Vagina (tissue), 2 donors: ENCODE measurements around the gene TENT5C. TPM values are rescaled to one million over a fixed set of nuclear protein-coding genes. Genes with fewer than 3 reads are reported as not detected.
A peak's percentile ranks its signal among the peaks of the same experiment; 100 is the strongest.

Experiments
- DNase-seq, 2 donors: peaks; one replicate each; pipeline ENCODE4 v3.0.0-alpha.2; 2017; ENCODE audit errors: extremely low spot score in 2 of 2
- H3K27ac ChIP-seq: fragments of 200-600 bp; sonication (generic); one replicate; pipeline ENCODE4 v1.5.1; 2019
- H3K27me3 ChIP-seq: fragments of 200-600 bp; sonication (generic); one replicate; pipeline ENCODE4 v1.5.1; 2019
- H3K36me3 ChIP-seq, 2 donors: fragments of 200-600 bp; sonication (generic); one replicate each; pipeline ENCODE4 v1.5.1; 2017 to 2019
- H3K4me1 ChIP-seq: fragments of 200-600 bp; sonication (generic); one replicate; pipeline ENCODE4 v1.5.1; 2019
- H3K4me3 ChIP-seq, 2 donors: fragments of 200-600 bp; sonication (generic); 1 replicate in 1 of 2; 2 replicates in 1 of 2; pipeline ENCODE4 v1.5.1; 2016 to 2019
- H3K9me3 ChIP-seq: fragments of 200-600 bp; sonication (generic); one replicate; pipeline ENCODE4 v1.5.1; 2019
- POLR2A ChIP-seq, 2 donors: fragments of 450-650 bp; IDR thresholded peaks; one replicate each; pipeline ENCODE4 v1.6.1; 2017; ENCODE audit warnings: antibody characterized with exemption in 2 of 2, mild to moderate bottlenecking in 2 of 2, moderate library complexity in 2 of 2
- POLR2AphosphoS5 ChIP-seq, 2 donors: sonication (generic); formaldehyde crosslinking; IDR thresholded peaks; one replicate each; pipeline ENCODE4 v1.9.0; 2017; ENCODE audit warnings: antibody characterized with exemption in 2 of 2, mild to moderate bottlenecking in 2 of 2, low read depth in 1 of 2; ENCODE audit not compliant: insufficient read depth in 1 of 2
- intact Hi-C: fragments of 100-400 bp; cut with DNase I; formaldehyde crosslinking; loops from one replicate; pipeline ENCODE4 v1.15.1; 2023
- total RNA-seq: library from RNA; depleted of rRNA; stranded (reverse); fragments of >200 nt; gene quantifications from one replicate; pipeline ENCODE4 v1.2.3, GENCODE V29; 2016
- TF ChIP-seq, protein P1 (sequence below), 3 experiments: fragments of 450-650 bp in 2 of 3; fragments of 200-600 bp in 1 of 3; sonication (generic) in 1 of 3; IDR thresholded peaks; one replicate each; pipeline ENCODE4 v1.5.1; 2017 to 2019; ENCODE audit warnings: antibody characterized with exemption in 3 of 3, mild to moderate bottlenecking in 2 of 3, moderate library complexity in 2 of 3

TENT5C gene
- total RNA-seq, 1 donor from 2014 or later = 4.2 TPM

DNA sequence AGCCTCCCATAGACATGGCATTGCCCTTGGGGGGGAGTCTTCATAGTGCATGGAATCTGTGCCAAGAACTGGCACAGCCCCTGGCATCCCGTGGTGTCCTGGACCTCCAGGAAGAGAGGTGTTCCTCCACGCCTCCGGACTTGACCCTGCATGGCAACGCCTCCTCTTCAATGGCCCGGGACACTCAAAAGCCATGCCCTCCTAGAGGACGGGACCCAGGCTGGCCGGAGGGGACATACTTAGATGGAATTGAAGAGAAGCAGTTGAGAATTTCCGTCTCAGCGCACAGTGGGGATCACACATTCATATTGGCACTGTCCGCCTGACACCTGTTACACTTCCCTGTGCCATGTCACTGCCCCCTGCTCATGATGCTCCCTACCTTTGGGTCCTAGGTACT, 38.4 kb upstream of the TENT5C start:
- peak; percentile 61 to 76 for DNase-seq
- no peak overlapping the region for H3K27ac ChIP-seq
- H3K4me1 ChIP-seq = no peaks in the 10 kb centered on the region
- no peaks in the 10 kb centered on the region for H3K27me3 ChIP-seq
- H3K4me3 ChIP-seq = no peak overlapping the region
- no peaks in the 10 kb centered on the region for H3K9me3 ChIP-seq
- no peaks in the 10 kb centered on the region for H3K36me3 ChIP-seq
- TF ChIP-seq POLR2A (IDR thresholded peaks at IDR 0.05) (no peak), POLR2AphosphoS5 (IDR thresholded peaks at IDR 0.05; ENCODE audit: insufficient read depth in 1 of 2, low read depth in 1 of 2) (no peak)
- TF ChIP-seq, protein P1, sequence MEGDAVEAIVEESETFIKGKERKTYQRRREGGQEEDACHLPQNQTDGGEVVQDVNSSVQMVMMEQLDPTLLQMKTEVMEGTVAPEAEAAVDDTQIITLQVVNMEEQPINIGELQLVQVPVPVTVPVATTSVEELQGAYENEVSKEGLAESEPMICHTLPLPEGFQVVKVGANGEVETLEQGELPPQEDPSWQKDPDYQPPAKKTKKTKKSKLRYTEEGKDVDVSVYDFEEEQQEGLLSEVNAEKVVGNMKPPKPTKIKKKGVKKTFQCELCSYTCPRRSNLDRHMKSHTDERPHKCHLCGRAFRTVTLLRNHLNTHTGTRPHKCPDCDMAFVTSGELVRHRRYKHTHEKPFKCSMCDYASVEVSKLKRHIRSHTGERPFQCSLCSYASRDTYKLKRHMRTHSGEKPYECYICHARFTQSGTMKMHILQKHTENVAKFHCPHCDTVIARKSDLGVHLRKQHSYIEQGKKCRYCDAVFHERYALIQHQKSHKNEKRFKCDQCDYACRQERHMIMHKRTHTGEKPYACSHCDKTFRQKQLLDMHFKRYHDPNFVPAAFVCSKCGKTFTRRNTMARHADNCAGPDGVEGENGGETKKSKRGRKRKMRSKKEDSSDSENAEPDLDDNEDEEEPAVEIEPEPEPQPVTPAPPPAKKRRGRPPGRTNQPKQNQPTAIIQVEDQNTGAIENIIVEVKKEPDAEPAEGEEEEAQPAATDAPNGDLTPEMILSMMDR (IDR thresholded peaks at IDR 0.05) = no peak
- intact Hi-C loops = no loop called here

DNA sequence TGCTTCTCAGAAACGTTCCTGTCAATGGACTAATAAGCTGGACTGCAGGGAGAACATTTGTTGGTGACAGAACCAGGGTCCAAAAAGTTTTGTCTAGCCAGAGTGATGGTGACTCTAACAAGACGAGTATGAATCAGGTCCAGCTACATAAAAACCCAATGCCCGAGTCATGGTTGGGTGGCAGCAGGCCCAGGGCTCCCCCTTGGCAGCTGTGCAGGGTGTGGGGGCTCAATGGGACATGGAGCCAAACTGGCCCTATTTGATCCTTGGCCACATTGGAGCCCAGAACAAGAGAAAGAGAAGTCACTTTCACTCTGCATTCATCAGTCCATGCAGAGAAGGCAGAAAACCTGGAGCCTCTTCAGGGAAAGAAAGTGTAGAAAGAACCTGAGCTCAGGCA, 37.9 kb upstream of the TENT5C start:
- Histone ChIP-seq H3K9me3 (no peaks in the 10 kb centered on the region), H3K4me3 (no peak overlapping the region), H3K4me1 (no peaks in the 10 kb centered on the region), H3K27ac (no peak overlapping the region), H3K36me3 (no peaks in the 10 kb centered on the region), H3K27me3 (no peaks in the 10 kb centered on the region)
- intact Hi-C loops = no loop called here
- TF ChIP-seq POLR2A (IDR thresholded peaks at IDR 0.05) = no peak
- TF ChIP-seq, protein P1 (IDR thresholded peaks at IDR 0.05) = no peak
- TF ChIP-seq POLR2AphosphoS5 (IDR thresholded peaks at IDR 0.05; ENCODE audit: insufficient read depth in 1 of 2, low read depth in 1 of 2) = no peak
- DNase-seq = peak; percentile 43 to 52

DNA sequence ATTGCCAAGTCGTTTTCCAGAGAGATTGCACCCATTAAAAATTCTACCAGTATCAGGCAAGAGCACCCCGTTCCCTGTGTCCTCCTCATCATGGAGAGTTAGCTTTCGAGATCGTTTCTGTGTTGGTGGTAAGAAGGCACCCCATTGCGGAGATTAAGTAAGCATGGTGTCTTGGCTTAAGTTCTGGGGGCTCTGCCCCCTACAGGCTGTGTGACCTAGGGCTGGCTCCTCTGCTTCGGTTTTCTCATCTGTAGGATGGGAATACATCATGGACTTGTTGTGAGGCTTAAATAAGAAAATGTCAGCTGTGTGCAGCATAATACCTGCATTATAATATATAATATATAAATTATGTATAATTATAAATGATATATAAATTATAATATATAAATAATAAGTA, 36.8 kb upstream of the TENT5C start:
- Histone ChIP-seq H3K27me3 (no peaks in the 10 kb centered on the region), H3K4me3 (no peak overlapping the region), H3K9me3 (no peaks in the 10 kb centered on the region), H3K4me1 (no peaks in the 10 kb centered on the region), H3K36me3 (no peaks in the 10 kb centered on the region), H3K27ac (no peak overlapping the region)
- DNase-seq = peak in 1 of 2 donors; percentile 44
- TF ChIP-seq, protein P1 (IDR thresholded peaks at IDR 0.05) = no peak
- no peak for TF ChIP-seq POLR2A (IDR thresholded peaks at IDR 0.05)
- TF ChIP-seq POLR2AphosphoS5 (IDR thresholded peaks at IDR 0.05; ENCODE audit: insufficient read depth in 1 of 2, low read depth in 1 of 2) = no peak
- intact Hi-C loops = no loop called here

DNA sequence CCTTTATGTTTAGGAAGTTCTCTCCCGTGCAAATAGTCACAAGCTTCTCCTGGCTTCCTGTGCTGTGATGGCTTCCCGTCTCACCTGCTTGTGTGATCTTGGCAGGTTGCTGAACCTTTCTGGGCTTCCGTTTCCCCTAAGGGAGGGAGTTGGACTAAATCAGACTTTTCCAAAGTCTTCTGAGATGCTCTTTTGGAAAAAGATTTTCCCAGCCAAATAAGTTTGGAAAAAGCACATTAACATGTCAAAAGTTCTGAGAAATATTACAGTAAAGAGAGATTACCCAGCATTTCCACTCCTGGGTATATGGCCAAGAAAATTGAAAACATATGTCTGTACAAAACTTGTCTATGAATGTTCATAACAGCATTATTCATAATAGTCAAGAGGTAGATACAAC, 36.0 kb upstream of the TENT5C start:
- Histone ChIP-seq H3K27ac (no peak overlapping the region), H3K4me3 (no peak overlapping the region), H3K27me3 (no peaks in the 10 kb centered on the region), H3K4me1 (no peaks in the 10 kb centered on the region), H3K36me3 (no peaks in the 10 kb centered on the region), H3K9me3 (no peaks in the 10 kb centered on the region)
- intact Hi-C loops = no loop called here
- TF ChIP-seq, protein P1 (IDR thresholded peaks at IDR 0.05) = no peak
- TF ChIP-seq POLR2AphosphoS5 (IDR thresholded peaks at IDR 0.05; ENCODE audit: insufficient read depth in 1 of 2, low read depth in 1 of 2) = no peak
- no peak for TF ChIP-seq POLR2A (IDR thresholded peaks at IDR 0.05)
- peak in 1 of 2 donors; percentile 14 for DNase-seq

DNA sequence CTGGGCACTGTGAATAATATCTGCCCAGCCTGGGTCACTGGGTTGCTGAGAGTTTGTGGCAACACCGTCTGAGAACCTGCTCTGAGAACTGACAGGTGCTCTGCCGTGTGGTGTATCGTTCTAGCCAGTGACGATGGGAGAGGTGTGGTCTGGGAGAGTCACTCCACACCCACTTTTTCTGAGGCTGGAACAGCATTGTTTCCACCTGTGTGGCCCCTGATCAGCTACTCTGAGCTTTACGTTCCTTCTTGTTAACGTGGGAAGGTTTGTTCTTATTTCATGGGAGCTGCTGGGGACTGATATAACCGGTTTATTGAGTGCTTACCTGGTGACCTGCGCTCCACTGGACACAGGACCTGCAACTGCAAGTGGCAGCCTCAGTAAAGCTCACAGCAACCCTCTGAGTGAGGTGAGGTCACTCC, 34.8 kb upstream of the TENT5C start:
- intact Hi-C loops = no loop called here
- H3K27ac ChIP-seq = no peak overlapping the region
- no peaks in the 10 kb centered on the region for H3K36me3 ChIP-seq
- H3K4me3 ChIP-seq = no peak overlapping the region
- H3K9me3 ChIP-seq = no peaks in the 10 kb centered on the region
- no peaks in the 10 kb centered on the region for H3K4me1 ChIP-seq
- no peak for TF ChIP-seq POLR2AphosphoS5 (IDR thresholded peaks at IDR 0.05; ENCODE audit: insufficient read depth in 1 of 2, low read depth in 1 of 2)
- TF ChIP-seq, protein P1 (IDR thresholded peaks at IDR 0.05) = no peak
- no peak for TF ChIP-seq POLR2A (IDR thresholded peaks at IDR 0.05)
- DNase-seq = peak in 1 of 2 donors; percentile 54
- no peaks in the 10 kb centered on the region for H3K27me3 ChIP-seq
